HEK293T (cell line): ENCODE results near the gene DLG5.

ENCODE experiments used
- CTCF ChIA-PET: fragments of 350-600 bp; formaldehyde crosslinking; extraction: SDS; loops from one replicate; lab custom pipeline; 2021; ENCODE audit warnings: antibody characterized with exemption, inconsistent platforms; lab: Yijun Ruan, JAX
- POLR2A ChIA-PET: fragments of 350-600 bp; formaldehyde crosslinking; extraction: SDS; loops from one replicate; lab custom pipeline; 2020; ENCODE audit warnings: antibody characterized with exemption, inconsistent platforms; lab: Yijun Ruan, JAX
- DNase-seq: peaks from one replicate; pipeline ENCODE4 v3.0.0; 2012; ENCODE audit warnings: mixed read lengths; ENCODE audit errors: extremely low spot score
- ARNT ChIP-seq: fragments of 450-650 bp; IDR thresholded peaks from 2 replicates; pipeline ENCODE4 v1.6.1; 2017; ENCODE audit warnings: mild to moderate bottlenecking
- BHLHE40 ChIP-seq: fragments of 450-650 bp; IDR thresholded peaks from 2 replicates; pipeline ENCODE4 v1.6.1; 2016; ENCODE audit warnings: mild to moderate bottlenecking, moderate library complexity, borderline replicate concordance
- CTBP1 ChIP-seq: fragments of 450-650 bp; IDR thresholded peaks from 2 replicates; pipeline ENCODE4 v1.6.1; 2016; ENCODE audit warnings: borderline replicate concordance
- ELF4 ChIP-seq: fragments of 450-650 bp; IDR thresholded peaks from 2 replicates; pipeline ENCODE4 v1.6.1; 2017; ENCODE audit warnings: antibody characterized with exemption
- FOXA1 ChIP-seq: fragments of 450-650 bp; IDR thresholded peaks from 2 replicates; pipeline ENCODE4 v1.6.1; 2016; ENCODE audit warnings: mild to moderate bottlenecking
- FOXK2 ChIP-seq: fragments of 450-650 bp; IDR thresholded peaks from 2 replicates; pipeline ENCODE4 v1.6.1; 2016; ENCODE audit warnings: mild to moderate bottlenecking
- FOXM1 ChIP-seq: fragments of 450-650 bp; IDR thresholded peaks from 2 replicates; pipeline ENCODE4 v1.6.1; 2017; ENCODE audit warnings: mild to moderate bottlenecking, borderline replicate concordance
- HDGF ChIP-seq: fragments of 450-650 bp; IDR thresholded peaks from 2 replicates; pipeline ENCODE4 v1.6.1; 2017; ENCODE audit warnings: antibody characterized with exemption, borderline replicate concordance
- L3MBTL2 ChIP-seq: fragments of 450-650 bp; conservative IDR thresholded peaks from 2 replicates; pipeline ENCODE4 v1.6.1; 2016; ENCODE audit warnings: mild to moderate bottlenecking
- LEF1 ChIP-seq: fragments of 450-650 bp; IDR thresholded peaks from 2 replicates; pipeline ENCODE4 v1.6.1; 2017; ENCODE audit warnings: mild to moderate bottlenecking, borderline replicate concordance
- NFRKB ChIP-seq: fragments of 450-650 bp; IDR thresholded peaks from 2 replicates; pipeline ENCODE4 v1.6.1; 2016; ENCODE audit warnings: mild to moderate bottlenecking, moderate library complexity
- SP1 ChIP-seq: fragments of 450-650 bp; IDR thresholded peaks from 2 replicates; pipeline ENCODE4 v1.6.1; 2017
- SUZ12 ChIP-seq: fragments of 450-650 bp; IDR thresholded peaks from 2 replicates; pipeline ENCODE4 v1.6.1; 2016; ENCODE audit warnings: mild to moderate bottlenecking
- TARDBP ChIP-seq: fragments of 450-650 bp; IDR thresholded peaks from 2 replicates; pipeline ENCODE4 v1.6.1; 2016
- ZNF384 ChIP-seq: fragments of 450-650 bp; IDR thresholded peaks from 2 replicates; pipeline ENCODE4 v1.6.1; 2016
- TF ChIP-seq, protein P1 (sequence below): fragments of 450-650 bp; IDR thresholded peaks from 2 replicates; pipeline ENCODE4 v1.6.1; 2016

Gene DLG5

DNA sequence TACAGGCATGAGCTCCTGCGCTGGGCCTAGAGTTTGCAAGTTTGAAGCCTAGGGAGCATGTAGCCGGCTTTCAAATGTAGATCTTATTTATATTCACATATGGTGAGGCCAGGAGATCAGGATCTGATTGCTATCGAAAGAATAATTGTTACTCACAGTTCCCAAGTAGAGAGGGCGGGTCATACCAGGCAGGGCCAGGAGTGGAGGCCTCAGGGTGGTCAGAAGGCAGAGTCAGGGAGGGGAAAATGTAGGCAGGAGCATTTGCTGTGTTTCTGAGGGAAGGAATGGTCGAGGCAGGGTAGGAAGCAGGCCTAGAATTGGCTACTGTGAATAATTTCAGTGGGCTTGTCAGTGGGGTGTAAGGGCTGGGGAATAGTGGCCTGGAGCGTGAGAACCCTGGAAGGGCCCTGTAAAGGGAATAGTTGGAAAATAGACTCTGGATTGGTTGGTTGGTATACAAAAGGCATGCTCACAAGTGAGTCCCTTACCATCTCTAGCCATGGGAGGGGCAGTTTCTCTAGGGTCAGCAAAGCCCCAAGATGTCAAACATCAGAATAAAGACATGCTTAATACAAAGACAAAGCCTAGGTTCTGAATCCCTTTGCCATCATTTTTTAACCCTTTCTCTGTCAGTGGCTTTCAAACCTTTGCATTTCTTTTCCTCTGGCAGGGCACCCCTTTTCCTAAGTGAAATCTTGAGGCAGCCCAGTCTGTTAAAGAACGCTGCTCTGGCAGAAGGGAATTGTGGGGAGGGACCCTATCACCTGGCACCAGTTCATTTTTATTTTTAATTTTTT lies 36.0 kb upstream of the DLG5 start:
- TF ChIP-seq FOXK2: no peak
- POLR2A ChIA-PET: no interaction called here
- CTCF ChIA-PET: no interaction called here
- no peak for DNase-seq

DNA sequence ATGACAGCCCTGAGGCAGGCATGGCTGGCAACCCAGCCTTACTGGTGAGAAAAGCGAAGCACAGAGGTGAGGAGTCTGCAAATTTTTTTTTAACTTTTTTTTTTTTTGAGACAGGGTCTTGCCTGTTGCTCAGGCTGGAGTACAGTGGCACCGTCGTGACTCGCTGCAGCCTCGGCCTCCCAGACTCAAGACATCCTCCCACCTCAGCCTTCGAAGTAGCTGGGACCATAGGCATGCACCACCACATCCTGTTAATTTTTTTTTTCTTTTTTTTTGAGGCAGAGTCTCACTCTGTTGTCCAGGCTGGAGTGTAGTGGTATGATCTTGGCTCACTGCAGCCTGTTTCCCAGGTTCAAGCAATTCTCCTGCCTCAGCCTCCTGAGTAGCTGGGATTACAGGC lies 35.1 kb upstream of the DLG5 start:
- ChIA-PET POLR2A (no interaction called here), CTCF (no interaction called here)
- no peak for TF ChIP-seq ELF4
- TF ChIP-seq FOXM1: no peak
- TF ChIP-seq LEF1: no peak
- TF ChIP-seq SUZ12: no peak
- TF ChIP-seq SP1: no peak
- no peak for TF ChIP-seq ARNT
- no peak for TF ChIP-seq FOXK2
- TF ChIP-seq BHLHE40: no peak
- TF ChIP-seq HDGF: no peak
- no peak for TF ChIP-seq NFRKB
- TF ChIP-seq L3MBTL2: no peak
- TF ChIP-seq FOXA1: no peak
- no peak for DNase-seq

DNA sequence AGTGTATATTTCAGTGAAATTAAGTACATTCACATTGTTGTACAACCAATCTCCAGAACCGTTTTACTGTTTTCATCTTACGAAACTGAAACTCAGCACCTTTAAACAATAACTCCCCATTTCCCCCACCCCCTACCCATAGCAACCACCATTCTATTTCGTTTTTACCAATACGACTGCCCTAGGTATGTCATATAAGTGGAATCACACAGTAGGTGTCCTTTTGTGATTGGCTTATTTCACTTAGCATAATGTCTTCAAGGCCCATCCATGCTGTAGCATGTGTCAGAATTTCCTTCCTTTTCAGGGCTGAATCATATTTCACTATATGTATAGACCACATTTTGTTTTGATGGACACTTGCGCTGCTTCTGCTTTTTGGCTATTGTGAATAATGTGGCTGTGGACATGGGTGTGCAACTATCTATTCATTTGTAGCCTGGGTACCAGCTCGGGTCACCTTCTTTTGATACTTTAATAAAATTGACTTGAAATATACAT lies 34.3 kb upstream of the DLG5 start:
- ChIA-PET POLR2A (no interaction called here), CTCF (no interaction called here)
- TF ChIP-seq ARNT: no peak
- TF ChIP-seq ZNF384: no peak
- TF ChIP-seq SUZ12: no peak
- TF ChIP-seq FOXK2: no peak
- no peak for TF ChIP-seq CTBP1
- no peak for TF ChIP-seq FOXA1
- no peak for TF ChIP-seq LEF1
- TF ChIP-seq L3MBTL2: no peak
- no peak for TF ChIP-seq BHLHE40
- no peak for TF ChIP-seq TARDBP
- TF ChIP-seq, protein P1, sequence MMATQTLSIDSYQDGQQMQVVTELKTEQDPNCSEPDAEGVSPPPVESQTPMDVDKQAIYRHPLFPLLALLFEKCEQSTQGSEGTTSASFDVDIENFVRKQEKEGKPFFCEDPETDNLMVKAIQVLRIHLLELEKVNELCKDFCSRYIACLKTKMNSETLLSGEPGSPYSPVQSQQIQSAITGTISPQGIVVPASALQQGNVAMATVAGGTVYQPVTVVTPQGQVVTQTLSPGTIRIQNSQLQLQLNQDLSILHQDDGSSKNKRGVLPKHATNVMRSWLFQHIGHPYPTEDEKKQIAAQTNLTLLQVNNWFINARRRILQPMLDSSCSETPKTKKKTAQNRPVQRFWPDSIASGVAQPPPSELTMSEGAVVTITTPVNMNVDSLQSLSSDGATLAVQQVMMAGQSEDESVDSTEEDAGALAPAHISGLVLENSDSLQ: no peak
- TF ChIP-seq FOXM1: no peak
- TF ChIP-seq NFRKB: no peak
- no peak for DNase-seq

DNA sequence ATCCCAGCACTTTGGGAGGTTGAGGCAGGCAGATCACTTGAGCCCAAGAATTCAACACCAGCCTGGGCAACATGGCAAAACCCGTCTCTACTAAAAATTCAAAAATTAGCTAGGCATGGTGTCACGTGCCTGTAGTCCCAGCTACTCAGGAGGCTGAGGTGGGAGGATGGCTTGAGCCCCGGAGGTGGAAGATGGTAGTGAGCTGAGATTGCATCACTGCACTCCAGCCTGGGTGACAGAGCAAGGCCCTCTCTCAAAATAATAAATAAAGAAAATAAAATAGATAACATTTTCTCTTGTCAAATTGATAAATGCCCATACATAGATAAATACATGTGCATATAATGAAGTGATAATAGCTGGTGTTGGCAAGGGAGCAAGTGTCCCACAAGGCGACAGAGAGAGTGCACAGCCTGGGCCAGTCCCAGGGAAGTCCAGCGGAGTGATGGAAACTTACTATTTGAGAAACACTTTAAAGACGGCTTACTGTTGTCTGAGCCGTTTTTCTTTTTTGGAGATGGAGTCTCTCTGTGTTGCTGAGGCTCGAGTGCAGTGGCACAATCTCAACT lies 33.4 kb upstream of the DLG5 start:
- ChIA-PET CTCF (no interaction called here), POLR2A (no interaction called here)
- TF ChIP-seq ZNF384 (no peak), SP1 (no peak), ARNT (no peak), LEF1 (no peak), FOXA1 (no peak), BHLHE40 (no peak), ELF4 (no peak), HDGF (no peak), SUZ12 (no peak), TARDBP (no peak), FOXM1 (no peak), L3MBTL2 (no peak), FOXK2 (no peak), CTBP1 (no peak)
- TF ChIP-seq, protein P1: no peak
- DNase-seq: no peak

DNA sequence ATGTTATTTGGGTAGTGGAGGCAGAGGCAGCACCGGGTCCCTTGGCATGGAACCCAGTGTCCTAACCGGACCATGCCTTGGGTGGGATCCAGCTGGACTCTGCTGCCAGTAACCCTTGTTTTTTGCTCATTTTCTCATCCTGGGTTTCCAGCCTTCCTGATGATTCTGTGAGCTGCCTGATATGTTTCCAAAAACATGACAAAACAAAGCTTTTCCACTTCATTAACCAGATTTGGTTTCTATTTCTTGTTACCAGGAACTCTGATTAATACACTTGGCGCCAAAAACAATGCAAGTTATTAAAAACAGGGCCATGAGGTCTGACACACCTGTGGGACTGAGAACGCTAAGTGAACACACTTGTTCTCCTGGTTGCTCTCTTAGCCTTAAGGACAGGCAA lies 32.8 kb upstream of the DLG5 start:
- POLR2A ChIA-PET: no interaction called here
- CTCF ChIA-PET: interaction anchor here (0.7 kb wide), 1 partner anchor 105 kb away, joined by 3 read pairs; no protein-coding TSS in a partner anchor
- TF ChIP-seq FOXM1 (no peak), BHLHE40 (no peak), CTBP1 (no peak), SP1 (no peak)
- no peak for DNase-seq

DNA sequence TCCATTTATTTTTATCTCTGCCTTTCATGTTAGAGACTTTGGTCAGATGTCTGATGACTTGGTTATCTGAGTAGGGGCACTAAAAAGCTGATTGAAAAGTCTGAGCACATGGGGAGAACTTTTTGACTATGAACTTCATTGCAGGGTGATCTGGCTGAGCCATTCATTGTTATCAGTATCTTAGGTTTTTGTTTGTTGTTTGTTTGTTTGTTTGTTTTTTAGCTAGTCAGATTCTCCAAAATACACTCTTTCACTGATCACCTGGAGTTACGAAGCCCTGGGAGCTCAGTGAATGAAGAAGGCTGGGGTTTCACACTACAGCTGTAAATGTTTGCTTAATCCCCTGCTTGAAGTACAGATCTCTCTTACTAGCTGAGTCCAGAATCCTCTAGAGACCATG lies 28.6 kb upstream of the DLG5 start:
- DNase-seq: no peak
- TF ChIP-seq HDGF (no peak), FOXK2 (no peak), ELF4 (no peak), BHLHE40 (no peak), LEF1 (no peak), SP1 (no peak), ARNT (no peak), NFRKB (no peak), FOXM1 (no peak)
- TF ChIP-seq, protein P1: no peak
- CTCF ChIA-PET: interaction anchor here (2.1 kb wide), 1 partner anchor 19 kb away, joined by 5 read pairs; no protein-coding TSS in a partner anchor
- POLR2A ChIA-PET: no interaction called here
